ENCODE measurements around the gene NPY. TPM values are rescaled to one million over a fixed set of nuclear protein-coding genes. Genes with fewer than 3 reads are reported as not detected.
A peak's percentile ranks its signal among the peaks of the same experiment; 100 is the strongest.

Gene NPY
- polyA plus RNA-seq, 1 donor (not counting 4 experiments of a cell fraction or from before 2014, with no cell fraction given), result not detected

- dilution Hi-C loops (cut with MboI; ENCODE audit: extremely low pct_ligation_motif_present, low sequenced_read_pairs), result no loop called here
- H3K27me3 ChIP-seq (ENCODE audit: control insufficient read depth, extremely low read depth, insufficient read depth, low read length), result peaks cover 29% of the 10 kb centered on the region
- H2AFZ ChIP-seq (ENCODE audit: control insufficient read depth, low read length), result no peak overlapping the region
These were observed 6.1 kb downstream of the NPY start for GRCh38 chr7:24290004-24290641.

DNA sequence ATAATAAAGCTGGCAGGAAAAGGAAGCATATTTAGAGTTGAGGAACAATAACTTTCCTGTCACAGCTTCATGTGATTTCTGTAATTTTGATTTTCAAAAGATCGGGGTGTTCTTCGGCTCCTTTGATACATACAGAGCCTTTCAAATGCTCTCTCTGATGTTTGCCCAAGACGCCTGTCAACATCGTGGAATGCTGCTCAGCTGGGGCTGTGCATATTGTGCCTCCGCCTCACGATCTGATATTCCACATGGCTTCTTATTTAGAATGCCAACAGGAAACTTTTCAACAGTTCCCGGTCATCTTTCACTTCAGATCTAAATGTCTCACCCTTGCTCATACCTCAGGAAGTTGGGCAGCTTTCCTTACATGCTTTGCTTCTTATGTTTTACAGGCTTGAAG, 7.3 kb downstream of the NPY start:
- H3K9ac ChIP-seq (ENCODE audit: control insufficient read depth, extremely low read depth, insufficient read depth, low read length), result no peak overlapping the region
- H3K4me1 ChIP-seq (ENCODE audit: control insufficient read depth, extremely low read depth, insufficient read depth, low read length), result no peaks in the 10 kb centered on the region
- no peak for FAIRE-seq
- H3K4me3 ChIP-seq (ENCODE audit: control insufficient read depth in 2 of 3, extremely low read depth in 1 of 3, insufficient read depth in 2 of 3, low read depth in 1 of 3, low read length in 3 of 3), result no peak overlapping the region
- no peak for DNase-seq (ENCODE audit: low read depth, low spot score)
- H3K36me3 ChIP-seq (ENCODE audit: control insufficient read depth in 2 of 2, extremely low read depth in 1 of 2, insufficient read depth in 2 of 2, low read length in 2 of 2), result no peaks in the 10 kb centered on the region
- H3K9me1 ChIP-seq (ENCODE audit: control insufficient read depth, extremely low read depth, insufficient read depth, low read length), result no peaks in the 10 kb centered on the region
- H2AFZ ChIP-seq (ENCODE audit: control insufficient read depth, low read length), result no peak overlapping the region
- no peak overlapping the region for H3K4me2 ChIP-seq (ENCODE audit: control insufficient read depth, extremely low read depth, insufficient read depth, low read depth, low read length)
- dilution Hi-C loops (cut with MboI; ENCODE audit: extremely low pct_ligation_motif_present, low sequenced_read_pairs), result no loop called here
- H3K27me3 ChIP-seq (ENCODE audit: control insufficient read depth, extremely low read depth, insufficient read depth, low read length), result peaks cover 20% of the 10 kb centered on the region
- H3K27ac ChIP-seq (ENCODE audit: control insufficient read depth, insufficient read depth, low read length), result no peak overlapping the region
- no peaks in the 10 kb centered on the region for H3K9me3 ChIP-seq (ENCODE audit: control insufficient read depth, low read depth, low read length)
- H3K79me2 ChIP-seq (ENCODE audit: control insufficient read depth, insufficient read depth, low read length), result no peaks in the 10 kb centered on the region
- TF ChIP-seq, protein P1, sequence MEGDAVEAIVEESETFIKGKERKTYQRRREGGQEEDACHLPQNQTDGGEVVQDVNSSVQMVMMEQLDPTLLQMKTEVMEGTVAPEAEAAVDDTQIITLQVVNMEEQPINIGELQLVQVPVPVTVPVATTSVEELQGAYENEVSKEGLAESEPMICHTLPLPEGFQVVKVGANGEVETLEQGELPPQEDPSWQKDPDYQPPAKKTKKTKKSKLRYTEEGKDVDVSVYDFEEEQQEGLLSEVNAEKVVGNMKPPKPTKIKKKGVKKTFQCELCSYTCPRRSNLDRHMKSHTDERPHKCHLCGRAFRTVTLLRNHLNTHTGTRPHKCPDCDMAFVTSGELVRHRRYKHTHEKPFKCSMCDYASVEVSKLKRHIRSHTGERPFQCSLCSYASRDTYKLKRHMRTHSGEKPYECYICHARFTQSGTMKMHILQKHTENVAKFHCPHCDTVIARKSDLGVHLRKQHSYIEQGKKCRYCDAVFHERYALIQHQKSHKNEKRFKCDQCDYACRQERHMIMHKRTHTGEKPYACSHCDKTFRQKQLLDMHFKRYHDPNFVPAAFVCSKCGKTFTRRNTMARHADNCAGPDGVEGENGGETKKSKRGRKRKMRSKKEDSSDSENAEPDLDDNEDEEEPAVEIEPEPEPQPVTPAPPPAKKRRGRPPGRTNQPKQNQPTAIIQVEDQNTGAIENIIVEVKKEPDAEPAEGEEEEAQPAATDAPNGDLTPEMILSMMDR (optimal IDR thresholded peaks at IDR 0.05 in 1 of 3, IDR thresholded peaks at IDR 0.05 in 1 of 3, conservative IDR thresholded peaks at IDR 0.05 in 1 of 3; ENCODE audit: extremely low read depth in 1 of 3, insufficient read depth in 2 of 3, low read length in 3 of 3), result no peak
- TF ChIP-seq EZH2 (IDR thresholded peaks at IDR 0.05; ENCODE audit: low read length), result no peak
- H4K20me1 ChIP-seq (ENCODE audit: control insufficient read depth, extremely low read depth, insufficient read depth, low read length), result no peaks in the 10 kb centered on the region

More at GRCh38 chr7:24290004-24290641, 6.1 kb downstream of the NPY start:
- Histone ChIP-seq H3K9me1 (ENCODE audit: control insufficient read depth, extremely low read depth, insufficient read depth, low read length) (no peaks in the 10 kb centered on the region), H3K4me1 (ENCODE audit: control insufficient read depth, extremely low read depth, insufficient read depth, low read length) (no peaks in the 10 kb centered on the region), H3K36me3 (ENCODE audit: control insufficient read depth in 2 of 2, extremely low read depth in 1 of 2, insufficient read depth in 2 of 2, low read length in 2 of 2) (no peaks in the 10 kb centered on the region), H3K9ac (ENCODE audit: control insufficient read depth, extremely low read depth, insufficient read depth, low read length) (no peak overlapping the region), H3K27ac (ENCODE audit: control insufficient read depth, insufficient read depth, low read length) (no peak overlapping the region), H3K4me2 (ENCODE audit: control insufficient read depth, extremely low read depth, insufficient read depth, low read depth, low read length) (no peak overlapping the region), H3K9me3 (ENCODE audit: control insufficient read depth, low read depth, low read length) (no peaks in the 10 kb centered on the region), H4K20me1 (ENCODE audit: control insufficient read depth, extremely low read depth, insufficient read depth, low read length) (no peaks in the 10 kb centered on the region), H3K4me3 (ENCODE audit: control insufficient read depth in 2 of 3, extremely low read depth in 1 of 3, insufficient read depth in 2 of 3, low read depth in 1 of 3, low read length in 3 of 3) (no peak overlapping the region), H3K79me2 (ENCODE audit: control insufficient read depth, insufficient read depth, low read length) (no peaks in the 10 kb centered on the region)
- peak; percentile 1 for DNase-seq (ENCODE audit: low read depth, low spot score)
- FAIRE-seq, result peak; percentile 86
- TF ChIP-seq, protein P1 (optimal IDR thresholded peaks at IDR 0.05 in 1 of 3, IDR thresholded peaks at IDR 0.05 in 1 of 3, conservative IDR thresholded peaks at IDR 0.05 in 1 of 3; ENCODE audit: extremely low read depth in 1 of 3, insufficient read depth in 2 of 3, low read length in 3 of 3), result peak; percentile 44 to 68 (median 53)
- TF ChIP-seq EZH2 (IDR thresholded peaks at IDR 0.05; ENCODE audit: low read length), result no peak
